Endothelial cell of umbilical vein (primary cell): ENCODE results near the gene LRRC8D.

Experiments
- CTCF ChIP-seq, 2 donors: IDR thresholded peaks; 1 replicate in 1 of 2; 2 replicates in 1 of 2; pipeline ENCODE4 v1.5.1; 2011; ENCODE audit warnings: low read length in 2 of 2, mild to moderate bottlenecking in 2 of 2, moderate library complexity in 2 of 2, control low read depth in 1 of 2, inconsistent platforms in 1 of 2, low read depth in 1 of 2; ENCODE audit not compliant: insufficient read depth in 1 of 2; ENCODE audit errors: extremely low read depth in 1 of 2
- EZH2 ChIP-seq: IDR thresholded peaks from 2 replicates; pipeline ENCODE4 v1.6.1; 2012; ENCODE audit warnings: borderline replicate concordance, low read depth, mild to moderate bottlenecking, moderate library complexity, low read length, inconsistent platforms; ENCODE audit not compliant: severe bottlenecking
- POLR2AphosphoS5 ChIP-seq: IDR thresholded peaks from 2 replicates; pipeline ENCODE4 v1.6.1; 2012; ENCODE audit warnings: low read depth, mild to moderate bottlenecking, control low read depth, low read length, moderate library complexity; ENCODE audit not compliant: insufficient read depth

GRCh38 chr1:89922911-89923310 lies 102.1 kb downstream of the LRRC8D start:
- TF ChIP-seq CTCF (IDR thresholded peaks at IDR 0.05; ENCODE audit: extremely low read depth in 1 of 2, insufficient read depth in 1 of 2, low read depth in 1 of 2, low read length in 2 of 2), result no peak
- TF ChIP-seq POLR2AphosphoS5, result no peak
- TF ChIP-seq EZH2, result no peak
